Umbilical cord (tissue), 2 donors: ENCODE data around the gene TNRC6C. TPM values are rescaled to one million over a fixed set of nuclear protein-coding genes. Genes with fewer than 3 reads are reported as not detected.
"Not testable (repeated sequence)": the region's sequence is repeated elsewhere in the genome, so short reads cannot be mapped to it uniquely, and the experiment has no call there.

Source experiments
- DNase-seq: peaks from one replicate; pipeline ENCODE4 v3.0.0-alpha.2; 2015; ENCODE audit warnings: low spot score
- total RNA-seq: library from RNA; depleted of rRNA; stranded (reverse); fragments of >200 nt; gene quantifications from one replicate; pipeline ENCODE4 v1.2.3, GENCODE V29; 2014; ENCODE audit warnings: low replicate concordance; ENCODE audit not compliant: insufficient read depth

The TNRC6C gene
- total RNA-seq, 1 donor from 2014 or later, result 8.9 TPM

GRCh38 chr17:78043031-78043430 is 84.5 kb downstream of the TNRC6C start:
- no peak for DNase-seq

- DNase-seq, result no peak
These were observed 85.9 kb downstream of the TNRC6C start for GRCh38 chr17:78044280-78044835.

- DNase-seq, result no peak
These were observed 86.8 kb downstream of the TNRC6C start for GRCh38 chr17:78045316-78045715.

GRCh38 chr17:78046923-78047322 is 88.4 kb downstream of the TNRC6C start:
- no peak for DNase-seq

GRCh38 chr17:78048346-78049292 is 90.1 kb downstream of the TNRC6C start:
- no peak for DNase-seq

GRCh38 chr17:78049609-78050008 is 91.1 kb downstream of the TNRC6C start:
- DNase-seq, result no peak

- no peak for DNase-seq
These were observed 92.9 kb downstream of the TNRC6C start for GRCh38 chr17:78051186-78051972.

- DNase-seq, result no peak
These were observed 95.4 kb downstream of the TNRC6C start for GRCh38 chr17:78053777-78054468.

GRCh38 chr17:78057113-78057740 is 98.7 kb downstream of the TNRC6C start:
- DNase-seq, result no peak

GRCh38 chr17:78058001-78058400 is 99.5 kb downstream of the TNRC6C start:
- DNase-seq, result peak; percentile 14

- no peak for DNase-seq
These were observed 100.1 kb downstream of the TNRC6C start for GRCh38 chr17:78058581-78058980.

- no peak for DNase-seq
These were observed 104.1 kb downstream of the TNRC6C start for GRCh38 chr17:78062596-78062995.

- no peak for DNase-seq
These were observed 105.0 kb downstream of the TNRC6C start for GRCh38 chr17:78063489-78063888.

- DNase-seq, result no peak
These were observed 106.2 kb downstream of the TNRC6C start for GRCh38 chr17:78064708-78065107.

- not testable (repeated sequence) for DNase-seq
These were observed 108.5 kb downstream of the TNRC6C start for GRCh38 chr17:78066976-78067375.

- no peak for DNase-seq
These were observed 111.2 kb downstream of the TNRC6C start for GRCh38 chr17:78069695-78070094.

- no peak for DNase-seq
These were observed 114.5 kb downstream of the TNRC6C start for GRCh38 chr17:78072961-78073360.

- DNase-seq, result no peak
These were observed 116.5 kb downstream of the TNRC6C start for GRCh38 chr17:78075011-78075410.

GRCh38 chr17:78075545-78075944 is 117.0 kb downstream of the TNRC6C start:
- no peak for DNase-seq

- no peak for DNase-seq
These were observed 120.8 kb downstream of the TNRC6C start for GRCh38 chr17:78079253-78079652.

- DNase-seq, result no peak
These were observed 123.0 kb downstream of the TNRC6C start for GRCh38 chr17:78081551-78081950.
